A673 (cell line): ENCODE data around the gene GPR156. TPM values are rescaled to one million over a fixed set of nuclear protein-coding genes. Genes with fewer than 3 reads are reported as not detected.

ENCODE experiments used
- BruUV-seq: library from RNA; stranded (reverse); fragments of 400-500 nt; replicated peaks from 2 replicates; lab custom pipeline; 2021; lab: Mats Ljungman, UMichigan
- CTCF ChIA-PET: fragments of 300-600 bp; sonication (Branson Sonifier 250); formaldehyde crosslinking; loops from one replicate; lab custom pipeline; 2022; ENCODE audit warnings: antibody characterized with exemption; lab: Charles Lee
- POLR2A ChIA-PET: fragments of 300-600 bp; sonication (Branson Sonifier 250); formaldehyde crosslinking; loops from one replicate; lab custom pipeline; 2022; ENCODE audit warnings: antibody characterized with exemption; ENCODE audit not compliant: low non-redundant PET; lab: Charles Lee
- DNase-seq: peaks from one replicate; pipeline ENCODE4 v3.0.0-alpha.2; 2015; ENCODE audit warnings: low spot score
- H3K27ac ChIP-seq: fragments of 200-600 bp; sonication (generic); 2 replicates; pipeline ENCODE4 v1.5.1; 2016; ENCODE audit warnings: mixed run types, low read depth, mild to moderate bottlenecking, mixed read lengths, antibody characterized with exemption, low read length; ENCODE audit not compliant: poor library complexity, severe bottlenecking
- H3K27me3 ChIP-seq: fragments of 200-600 bp; sonication (generic); replicated peaks from 2 replicates; pipeline ENCODE4 v1.6.1; 2017; ENCODE audit warnings: mixed run types, low read depth, mild to moderate bottlenecking, mixed read lengths, antibody characterized with exemption, low read length; ENCODE audit not compliant: insufficient read depth, poor library complexity
- H3K36me3 ChIP-seq: fragments of 200-600 bp; sonication (generic); 2 replicates; pipeline ENCODE4 v1.6.1; 2016; ENCODE audit warnings: mixed run types, mild to moderate bottlenecking, mixed read lengths, antibody characterized with exemption, low read length; ENCODE audit not compliant: insufficient read depth, poor library complexity, severe bottlenecking
- H3K4me1 ChIP-seq: fragments of 200-600 bp; sonication (generic); 2 replicates; pipeline ENCODE4 v1.6.1; 2017; ENCODE audit warnings: mixed run types, mild to moderate bottlenecking, mixed read lengths, antibody characterized with exemption, low read length; ENCODE audit not compliant: insufficient read depth, poor library complexity, severe bottlenecking
- H3K4me3 ChIP-seq: fragments of 200-600 bp; sonication (generic); 2 replicates; pipeline ENCODE4 v1.5.1; 2016; ENCODE audit warnings: low read depth, mixed run types, mild to moderate bottlenecking, mixed read lengths, low read length; ENCODE audit not compliant: poor library complexity, severe bottlenecking
- H3K9me3 ChIP-seq: fragments of 200-600 bp; sonication (generic); 2 replicates; pipeline ENCODE4 v1.6.1; 2016; ENCODE audit warnings: mixed run types, low read depth, mild to moderate bottlenecking, mixed read lengths, antibody characterized with exemption, low read length; ENCODE audit not compliant: poor library complexity, severe bottlenecking
- EZH2 ChIP-seq: fragments of 200-600 bp; sonication (generic); IDR thresholded peaks from 2 replicates; pipeline ENCODE4 v1.6.1; 2017; ENCODE audit warnings: borderline replicate concordance, low read depth, mild to moderate bottlenecking, mixed read lengths, antibody characterized with exemption, low read length; ENCODE audit not compliant: poor library complexity, severe bottlenecking
- intact Hi-C: fragments of 100-400 bp; cut with micrococcal nuclease; formaldehyde crosslinking; loops from one replicate; pipeline ENCODE4 v1.10.0; 2022; ENCODE audit not compliant: unreplicated experiment
- total RNA-seq: library from RNA; stranded (reverse); gene quantifications from 2 replicates; pipeline ENCODE4 v1.2.3, GENCODE V29; 2021
- TF ChIP-seq, protein P1 (sequence below): fragments of 300-800, 200-600 bp; sonication (generic); conservative IDR thresholded peaks from 2 replicates; pipeline ENCODE4 v1.5.1; 2017; ENCODE audit warnings: low read depth, mild to moderate bottlenecking, antibody characterized with exemption, low read length, moderate library complexity, mixed read lengths

Gene GPR156
- total RNA-seq, 1 experiment from 2014 or later: 0.62 TPM

DNA sequence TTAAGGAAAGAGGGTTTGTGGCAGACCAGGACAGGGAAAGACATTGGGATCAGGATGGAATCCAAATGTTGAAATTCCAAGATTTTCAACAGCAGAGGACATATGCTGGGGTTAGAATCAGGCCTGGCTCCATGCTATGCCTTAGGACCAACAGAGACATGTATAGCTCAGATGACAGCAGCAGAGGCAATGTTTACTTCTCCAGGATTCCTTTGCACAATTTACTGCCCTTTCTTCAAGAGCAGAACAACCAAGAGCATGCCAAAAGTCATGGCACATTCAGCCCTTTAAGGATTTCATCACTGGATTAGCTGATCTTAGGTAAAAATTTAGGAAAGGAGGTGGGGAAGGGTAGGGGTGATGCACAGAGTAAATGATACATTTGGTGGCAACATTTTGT lies 121.2 kb downstream of the GPR156 start:
- DNase-seq: no peak
- Histone ChIP-seq H3K27ac (no peak overlapping the region), H3K27me3 (no peaks in the 10 kb centered on the region), H3K36me3 (no peaks in the 10 kb centered on the region), H3K4me3 (no peak overlapping the region), H3K4me1 (no peaks in the 10 kb centered on the region), H3K9me3 (no peaks in the 10 kb centered on the region)
- TF ChIP-seq EZH2: no peak
- TF ChIP-seq, protein P1, sequence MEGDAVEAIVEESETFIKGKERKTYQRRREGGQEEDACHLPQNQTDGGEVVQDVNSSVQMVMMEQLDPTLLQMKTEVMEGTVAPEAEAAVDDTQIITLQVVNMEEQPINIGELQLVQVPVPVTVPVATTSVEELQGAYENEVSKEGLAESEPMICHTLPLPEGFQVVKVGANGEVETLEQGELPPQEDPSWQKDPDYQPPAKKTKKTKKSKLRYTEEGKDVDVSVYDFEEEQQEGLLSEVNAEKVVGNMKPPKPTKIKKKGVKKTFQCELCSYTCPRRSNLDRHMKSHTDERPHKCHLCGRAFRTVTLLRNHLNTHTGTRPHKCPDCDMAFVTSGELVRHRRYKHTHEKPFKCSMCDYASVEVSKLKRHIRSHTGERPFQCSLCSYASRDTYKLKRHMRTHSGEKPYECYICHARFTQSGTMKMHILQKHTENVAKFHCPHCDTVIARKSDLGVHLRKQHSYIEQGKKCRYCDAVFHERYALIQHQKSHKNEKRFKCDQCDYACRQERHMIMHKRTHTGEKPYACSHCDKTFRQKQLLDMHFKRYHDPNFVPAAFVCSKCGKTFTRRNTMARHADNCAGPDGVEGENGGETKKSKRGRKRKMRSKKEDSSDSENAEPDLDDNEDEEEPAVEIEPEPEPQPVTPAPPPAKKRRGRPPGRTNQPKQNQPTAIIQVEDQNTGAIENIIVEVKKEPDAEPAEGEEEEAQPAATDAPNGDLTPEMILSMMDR: no peak
- POLR2A ChIA-PET: no interaction called here
- no TSS peak for BruUV-seq
- CTCF ChIA-PET: no interaction called here
- intact Hi-C loops: no loop called here

DNA sequence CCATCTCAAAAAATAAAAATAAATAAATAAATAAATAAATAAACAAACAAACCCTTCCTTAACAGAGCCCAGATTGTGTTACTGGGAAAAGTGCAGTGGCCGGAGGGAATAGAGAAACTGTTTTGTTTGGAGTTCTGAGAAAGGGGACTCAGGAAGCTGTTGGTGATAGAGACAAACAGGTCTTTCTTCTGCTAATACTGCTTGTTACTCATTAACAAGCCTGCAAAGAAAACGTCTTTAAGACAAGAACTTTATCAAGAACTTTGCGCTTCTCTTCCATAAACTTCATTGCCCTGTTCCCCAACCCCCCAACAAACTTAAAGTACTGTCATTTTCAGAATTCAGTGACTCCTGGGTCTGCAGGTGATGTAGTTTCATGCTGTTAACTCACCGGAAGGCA lies 122.0 kb downstream of the GPR156 start:
- DNase-seq: no peak
- TF ChIP-seq, protein P1: no peak
- no peak for TF ChIP-seq EZH2
- Histone ChIP-seq H3K36me3 (no peaks in the 10 kb centered on the region), H3K27ac (no peak overlapping the region), H3K27me3 (no peaks in the 10 kb centered on the region), H3K4me1 (no peaks in the 10 kb centered on the region), H3K4me3 (no peak overlapping the region), H3K9me3 (no peaks in the 10 kb centered on the region)
- no TSS peak for BruUV-seq
- ChIA-PET CTCF (no interaction called here), POLR2A (no interaction called here)
- intact Hi-C loops: no loop called here

DNA sequence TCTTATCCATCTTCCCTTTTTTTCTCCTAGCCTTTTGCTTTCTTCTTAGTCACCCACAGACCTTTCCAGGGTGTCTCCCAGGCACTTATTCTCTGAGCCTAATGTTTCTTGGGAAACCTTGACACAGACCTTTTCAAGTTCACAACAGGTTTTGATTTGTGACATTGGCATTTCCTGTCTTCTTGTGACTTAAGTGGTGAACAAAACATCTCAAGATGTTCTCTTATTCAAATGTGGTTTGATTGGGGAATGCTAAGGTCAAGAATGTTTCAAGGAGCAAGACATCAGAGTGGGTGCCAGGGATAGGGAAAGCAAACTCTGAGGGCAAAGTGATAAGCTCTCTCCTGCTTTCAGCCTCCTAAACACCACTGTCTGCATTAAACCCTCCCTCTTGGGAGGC lies 122.6 kb downstream of the GPR156 start:
- Histone ChIP-seq H3K4me3 (no peak overlapping the region), H3K36me3 (no peaks in the 10 kb centered on the region), H3K27me3 (no peaks in the 10 kb centered on the region), H3K4me1 (no peaks in the 10 kb centered on the region), H3K9me3 (no peaks in the 10 kb centered on the region), H3K27ac (no peak overlapping the region)
- POLR2A ChIA-PET: no interaction called here
- intact Hi-C loops: no loop called here
- DNase-seq: peak; percentile 35
- TF ChIP-seq EZH2: no peak
- TF ChIP-seq, protein P1: no peak
- BruUV-seq: no TSS peak
- CTCF ChIA-PET: no interaction called here
